ENCODE results near the gene RPL10A.

RPL10A gene

GRCh38 chr6:35477028-35477427 lies 8.8 kb downstream of the RPL10A start:
- DNase-seq, result no peak

DNA sequence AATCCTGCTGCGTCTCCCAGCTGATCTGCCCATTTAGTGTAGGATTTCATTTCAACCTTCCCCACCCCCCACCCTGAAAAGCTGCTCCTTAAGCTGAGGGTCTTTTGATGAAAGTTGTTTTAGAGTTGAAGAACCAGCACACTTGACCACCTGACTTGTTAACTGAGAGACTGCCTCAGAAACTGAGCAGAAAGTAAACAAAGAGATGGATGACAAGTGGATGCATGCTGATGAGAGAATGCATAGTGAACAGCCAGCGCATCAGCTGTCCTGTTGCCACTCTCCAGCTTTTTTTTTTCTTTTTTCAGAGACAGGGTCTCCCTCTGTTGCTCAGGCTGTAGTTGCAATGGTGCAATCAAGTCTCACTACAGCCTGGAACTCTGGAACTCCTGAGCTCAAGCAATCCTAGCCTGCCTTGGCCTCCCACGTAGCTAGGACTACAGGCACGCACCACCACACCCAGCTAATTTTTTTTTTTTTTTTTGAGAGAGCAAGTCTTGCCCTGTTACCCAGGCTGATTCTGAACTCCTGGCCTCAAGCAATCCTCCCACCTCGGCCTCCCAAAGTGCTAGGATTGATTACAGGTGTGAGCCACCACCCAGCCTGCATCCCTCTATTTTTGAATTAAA lies 9.5 kb downstream of the RPL10A start:
- DNase-seq, result no peak

DNA sequence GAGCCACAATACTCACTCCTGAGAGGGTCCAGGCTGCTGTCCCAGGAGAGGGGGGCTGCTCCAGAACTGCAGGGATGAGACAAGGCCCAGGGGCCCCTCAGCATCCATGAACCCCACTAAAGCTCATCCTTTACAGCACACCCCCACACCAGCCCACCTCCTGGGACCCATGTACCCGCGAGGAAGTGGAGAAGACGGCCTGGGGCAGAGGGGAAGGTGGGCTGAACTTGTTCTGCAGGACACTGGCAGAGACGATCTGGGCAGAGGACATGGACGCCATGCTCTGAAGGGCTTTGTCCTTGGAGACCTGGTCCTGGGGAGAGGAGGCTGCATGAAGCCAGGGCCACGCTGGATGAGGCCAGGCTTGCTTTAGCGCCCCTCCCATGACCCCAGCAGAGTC lies 10.1 kb downstream of the RPL10A start:
- no peak for DNase-seq

GRCh38 chr6:35480176-35480575 lies 12.0 kb downstream of the RPL10A start:
- no peak for DNase-seq

DNA sequence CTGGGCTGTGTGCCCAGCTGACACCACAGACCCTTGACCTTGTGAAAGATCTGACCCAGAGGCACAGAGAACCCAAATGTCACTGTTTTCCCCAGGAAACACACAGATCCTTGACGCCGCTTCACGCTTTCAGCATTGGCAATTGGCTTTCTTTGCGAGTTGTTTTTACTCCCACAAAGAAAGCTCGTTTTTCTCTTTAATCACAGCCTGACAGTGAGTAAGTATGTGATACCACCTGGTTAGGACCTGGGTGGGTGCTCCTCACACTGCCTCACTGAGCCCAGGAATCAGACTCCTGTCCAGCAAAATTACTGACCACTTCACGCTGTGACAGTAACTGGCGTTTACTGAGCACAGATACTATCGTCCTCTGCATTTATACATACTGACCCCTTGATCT lies 13.0 kb downstream of the RPL10A start:
- DNase-seq, result no peak

GRCh38 chr6:35483062-35483461 lies 14.9 kb downstream of the RPL10A start:
- DNase-seq, result no peak

DNA sequence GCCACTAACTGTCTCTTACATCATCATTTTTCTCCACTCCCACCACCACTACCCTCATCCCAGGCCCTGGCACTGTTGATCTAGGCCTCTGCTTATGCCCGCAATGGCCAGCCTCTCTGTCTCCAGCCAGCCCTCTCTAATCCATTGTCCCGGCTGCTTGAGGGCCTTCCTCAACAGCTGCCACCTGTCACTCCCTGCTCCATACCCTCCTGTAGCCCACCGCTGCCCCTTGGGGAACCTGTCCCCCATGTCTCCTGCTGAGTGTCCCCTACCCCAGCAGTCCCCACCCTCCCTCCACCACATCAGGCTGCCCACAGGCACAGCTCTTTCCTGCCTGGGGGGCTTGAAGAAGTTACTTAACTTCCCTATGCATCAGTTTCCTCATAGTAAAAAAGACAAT lies 15.3 kb downstream of the RPL10A start:
- DNase-seq, result no peak

DNA sequence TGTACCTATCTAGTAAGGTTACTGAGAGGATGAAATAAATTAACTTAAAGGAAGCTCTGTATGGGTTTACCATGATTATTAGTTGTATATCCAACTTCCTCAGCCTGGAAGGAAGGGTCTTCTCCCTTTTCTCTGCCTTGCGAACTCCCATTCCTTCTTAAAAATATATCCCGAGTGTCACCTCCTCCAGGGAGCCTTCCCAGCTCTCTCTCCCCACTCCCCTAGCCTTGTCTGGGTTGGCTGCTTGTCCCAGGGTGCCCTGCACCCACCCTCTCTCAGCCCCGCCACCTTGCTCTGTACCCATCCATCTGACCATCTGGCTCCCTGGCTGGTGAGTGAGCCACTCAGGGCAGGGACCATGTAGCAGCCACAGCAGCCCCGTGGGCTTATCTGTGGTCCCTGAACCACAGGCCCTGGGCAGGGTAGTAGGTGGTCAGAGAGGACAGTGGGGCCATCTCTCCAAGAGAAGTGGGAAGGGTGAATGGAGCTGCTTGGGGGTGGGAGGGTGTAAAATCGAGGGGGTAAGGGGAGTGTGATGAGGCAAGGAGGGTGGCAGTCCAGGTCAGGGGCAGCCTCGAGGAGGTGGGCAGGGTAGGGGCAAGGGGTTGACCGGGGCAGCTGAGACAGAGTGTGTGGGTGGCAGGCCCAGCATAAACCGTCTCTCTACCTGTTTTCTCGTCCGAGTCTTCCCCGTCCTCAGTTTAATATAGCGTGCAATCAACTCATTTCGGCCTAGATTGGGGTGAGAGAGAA lies 15.9 kb downstream of the RPL10A start:
- DNase-seq, result no peak

DNA sequence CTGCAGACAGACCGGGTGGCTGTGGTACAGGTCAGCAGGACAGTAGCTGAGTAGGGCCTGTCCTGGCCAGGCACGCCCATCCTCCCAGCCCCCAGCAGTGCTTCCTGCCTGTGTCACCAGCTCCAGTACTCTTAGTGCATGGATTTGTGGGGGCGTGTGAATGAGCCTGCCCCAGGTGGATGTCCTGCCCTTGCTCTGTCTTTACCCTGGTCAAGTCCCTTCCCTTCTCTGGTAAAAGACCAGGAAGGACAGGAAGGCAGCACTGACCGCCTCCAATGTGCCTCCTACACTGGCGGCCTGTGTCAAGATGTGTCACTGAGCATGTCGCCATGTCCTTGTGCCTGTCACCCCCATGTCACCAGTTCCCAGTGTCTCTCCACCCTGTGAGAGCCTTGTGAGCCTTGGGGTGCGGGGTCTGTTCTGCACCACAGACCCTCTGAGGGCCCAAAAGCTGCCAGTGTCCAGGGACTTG lies 16.8 kb downstream of the RPL10A start:
- no peak for DNase-seq

DNA sequence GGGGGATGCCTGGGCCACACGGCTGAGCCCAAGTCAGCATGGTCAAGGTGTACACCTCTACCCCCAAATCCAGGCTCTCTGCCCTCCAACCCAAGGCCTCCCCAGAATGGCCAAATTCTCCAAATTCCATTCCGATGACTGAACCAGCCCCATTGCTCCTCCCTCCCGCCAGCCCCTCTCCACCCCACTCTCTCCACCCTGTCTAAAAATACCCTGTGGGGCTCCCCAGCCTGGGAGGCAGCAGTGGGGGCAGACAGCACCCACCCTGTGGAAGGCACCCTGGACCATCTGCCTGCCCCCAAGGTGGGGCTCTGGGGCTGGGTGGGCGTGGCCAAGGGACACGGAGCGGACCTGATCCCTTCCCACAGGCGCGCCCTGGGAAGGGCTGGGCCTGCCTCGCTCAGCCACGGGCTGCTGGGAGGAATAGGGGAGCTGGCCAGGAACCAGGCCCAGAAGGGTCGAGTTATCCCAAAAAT lies 17.2 kb downstream of the RPL10A start:
- no peak for DNase-seq

DNA sequence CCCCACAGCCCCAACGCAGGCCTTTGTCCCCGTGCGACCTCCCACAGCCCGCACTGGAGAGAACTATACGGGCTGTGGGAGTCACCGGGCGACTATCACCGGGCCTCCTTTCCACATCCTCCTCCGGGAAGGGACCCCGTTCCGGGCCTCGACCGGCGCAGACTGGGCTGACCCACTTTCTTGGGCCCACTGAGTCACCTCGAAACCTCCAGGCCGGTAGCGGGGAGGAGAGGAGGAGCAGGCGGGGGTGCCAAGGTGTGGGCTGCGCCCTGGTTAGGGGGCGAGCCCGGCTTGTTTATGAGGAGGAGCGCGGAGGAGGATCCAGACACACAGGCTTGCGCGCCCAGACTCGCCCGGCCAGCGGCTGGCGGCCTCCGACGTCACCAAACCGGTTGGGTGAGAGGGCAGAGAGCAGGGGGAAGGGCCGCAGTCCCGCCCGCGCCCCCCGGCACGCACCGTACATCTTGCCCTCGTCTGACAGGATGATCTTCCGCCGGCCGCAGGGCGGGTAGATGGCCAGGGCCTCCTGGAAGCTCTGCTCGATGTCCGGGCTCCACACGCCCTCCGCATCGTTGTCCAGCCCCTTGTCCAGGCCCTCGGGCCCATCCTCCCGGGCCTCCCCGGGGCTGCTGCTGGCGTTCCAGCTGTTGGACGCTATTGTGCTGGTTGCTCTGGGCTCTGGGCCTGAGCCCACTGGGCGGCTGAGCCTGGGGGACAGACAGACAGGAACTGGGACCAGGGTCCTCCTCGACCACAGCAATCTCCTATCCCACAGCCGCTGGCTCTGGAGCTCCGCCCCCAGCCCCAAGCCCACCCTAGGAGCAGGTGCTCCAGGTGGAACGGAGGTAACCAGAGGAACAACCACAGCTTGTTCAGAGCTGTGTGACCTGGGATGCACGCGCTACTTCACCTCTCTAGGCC lies 18.1 kb downstream of the RPL10A start:
- peak; percentile 66 for DNase-seq

GRCh38 chr6:35487658-35488516 lies 19.7 kb downstream of the RPL10A start:
- DNase-seq, result peak; percentile 30

DNA sequence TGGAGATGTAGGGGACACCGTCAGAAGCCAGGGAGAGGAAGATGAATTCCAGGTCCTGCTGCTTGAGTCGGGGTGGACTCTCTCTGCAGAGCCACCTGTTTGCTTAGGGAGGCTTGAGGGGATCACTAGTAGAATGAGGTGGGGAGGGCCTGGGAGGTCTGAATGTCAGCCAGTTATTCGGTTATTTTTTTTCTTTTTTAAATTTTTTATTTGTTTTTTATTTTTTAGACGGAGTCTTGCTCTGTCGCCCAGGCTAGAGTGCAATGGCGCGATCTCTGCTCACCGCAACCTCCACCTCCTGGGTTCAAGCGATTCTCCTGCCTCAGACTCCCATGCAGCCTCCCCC lies 20.3 kb downstream of the RPL10A start:
- no peak for DNase-seq

DNA sequence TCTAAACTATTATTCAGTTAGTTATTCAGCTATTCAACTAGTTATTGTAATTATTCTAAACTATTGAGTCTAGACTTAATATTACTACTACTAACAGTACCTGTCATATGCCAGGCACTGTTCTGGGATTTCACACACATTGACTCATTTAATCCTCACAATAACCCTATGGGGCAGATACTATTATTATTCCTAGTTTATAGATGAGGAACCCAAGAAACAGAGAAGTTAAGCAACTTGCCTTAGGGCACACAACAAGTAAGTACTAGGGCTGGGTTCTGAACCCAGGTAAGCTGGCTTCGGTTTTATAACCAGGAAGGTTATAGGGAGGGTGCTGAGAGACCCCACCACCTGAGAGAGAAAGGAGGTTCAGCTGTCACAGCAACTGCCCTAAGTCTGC lies 20.9 kb downstream of the RPL10A start:
- DNase-seq, result no peak

DNA sequence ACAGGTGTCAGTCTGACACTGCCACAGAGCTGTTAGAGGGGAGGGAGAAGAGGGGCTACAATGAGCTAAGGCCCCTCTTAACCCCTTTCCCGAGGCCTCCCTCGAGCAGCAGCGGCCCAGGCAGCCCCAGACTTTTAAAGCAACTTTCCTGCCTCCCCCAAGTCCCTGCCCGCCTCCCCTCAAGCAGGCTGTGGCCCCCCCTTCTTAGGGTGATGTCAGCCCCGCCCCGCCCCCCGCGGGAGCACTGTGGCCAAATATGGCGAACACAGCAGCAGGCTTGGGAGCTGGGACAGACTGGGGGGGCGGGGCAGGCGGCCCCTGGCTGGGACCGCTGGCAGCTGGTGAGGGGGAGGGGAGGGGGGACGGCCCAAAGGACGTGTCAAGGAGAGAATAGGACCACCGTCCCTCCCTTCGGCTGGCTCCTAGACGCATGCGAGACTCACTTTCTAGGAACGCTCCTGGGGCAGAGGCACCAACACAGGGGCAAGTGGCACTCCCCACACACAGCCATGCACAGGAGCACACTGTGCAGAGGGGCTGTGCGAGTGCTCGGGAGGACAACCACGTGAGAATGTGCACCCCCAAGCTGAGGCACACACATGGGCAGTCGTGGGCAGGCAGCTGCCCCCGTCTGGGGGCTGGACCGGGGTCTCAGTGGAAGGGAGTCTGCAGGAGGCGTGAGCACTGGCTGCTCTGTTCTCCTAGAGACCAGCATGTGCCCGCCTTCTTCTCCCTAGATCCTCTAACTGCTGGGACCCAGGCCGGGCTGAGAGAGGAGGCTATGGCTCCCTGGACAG lies 22.0 kb downstream of the RPL10A start:
- DNase-seq, result no peak

- no peak for DNase-seq
Observed at GRCh38 chr6:35490821-35491557, 22.8 kb downstream of the RPL10A start.

- DNase-seq, result no peak
Observed at GRCh38 chr6:35491558-35492257, 23.5 kb downstream of the RPL10A start.

DNA sequence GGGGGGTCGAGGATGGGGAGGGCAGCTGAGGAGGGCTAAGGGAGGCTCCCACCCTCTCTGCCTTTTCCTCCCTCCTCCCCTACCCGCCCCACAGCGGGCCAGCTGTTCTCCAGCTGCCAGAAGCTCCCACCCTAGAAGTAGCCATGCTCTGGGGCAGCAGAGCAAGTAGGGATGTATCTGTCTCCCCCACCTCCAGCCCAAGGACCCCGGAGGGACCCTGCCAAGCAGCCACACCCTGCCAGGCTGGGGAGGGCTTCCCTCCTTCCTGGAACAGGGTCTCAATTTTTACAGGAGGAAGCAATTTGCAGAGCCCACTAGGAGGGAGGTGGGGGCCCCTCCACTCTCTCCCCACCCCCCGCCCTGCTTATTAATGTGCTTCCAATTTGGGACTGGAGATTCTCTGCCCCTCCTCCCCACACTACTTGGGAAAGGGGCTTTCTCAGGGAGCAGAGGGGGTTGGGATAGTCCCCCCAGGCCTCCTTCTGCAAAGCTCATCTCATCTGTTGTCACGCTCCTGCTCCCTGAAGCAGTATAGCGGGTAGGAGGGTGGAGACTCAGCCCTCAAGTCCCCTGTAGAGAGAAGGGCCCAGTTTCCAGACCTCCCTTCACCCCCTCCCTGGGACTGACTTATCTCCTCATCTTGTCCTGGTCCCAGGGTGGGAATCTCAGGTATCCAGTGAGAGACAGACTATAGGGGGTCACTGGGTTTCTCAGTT lies 24.2 kb downstream of the RPL10A start:
- DNase-seq, result no peak

DNA sequence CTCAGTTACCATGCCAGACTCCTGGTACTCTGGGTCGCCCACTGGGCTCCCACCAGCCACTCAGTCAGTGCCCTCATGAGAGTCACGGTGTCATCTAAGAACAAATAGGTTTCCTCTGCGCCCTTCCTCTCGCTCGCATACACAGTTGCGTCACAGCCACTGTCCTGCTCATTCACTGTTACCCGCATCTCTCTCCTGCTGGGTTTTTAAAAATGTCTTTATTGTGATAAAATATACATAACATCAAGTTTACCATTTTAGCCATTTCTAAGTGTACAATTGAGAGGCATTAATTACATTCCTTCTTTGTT lies 24.7 kb downstream of the RPL10A start:
- no peak for DNase-seq
